HK-2 (cell line): ENCODE data around the gene ALDH1L1.

Experiments used
- DNase-seq: peaks from one replicate; pipeline ENCODE4 v3.0.0-alpha.2; 2018; ENCODE audit not compliant: unreplicated experiment

ALDH1L1 gene

GRCh38 chr3:126154391-126155279 is 25.8 kb downstream of the ALDH1L1 start:
- no peak for DNase-seq

GRCh38 chr3:126153695-126154360 is 26.6 kb downstream of the ALDH1L1 start:
- DNase-seq: no peak

GRCh38 chr3:126152901-126153694 is 27.3 kb downstream of the ALDH1L1 start:
- DNase-seq: no peak

GRCh38 chr3:126152458-126152857 is 27.9 kb downstream of the ALDH1L1 start:
- DNase-seq: no peak

- DNase-seq: no peak
These were observed 28.7 kb downstream of the ALDH1L1 start for GRCh38 chr3:126151562-126152302.

- no peak for DNase-seq
These were observed 30.3 kb downstream of the ALDH1L1 start for GRCh38 chr3:126149960-126150515.

GRCh38 chr3:126149256-126149902 is 31.0 kb downstream of the ALDH1L1 start:
- DNase-seq: no peak

GRCh38 chr3:126147932-126148683 is 32.3 kb downstream of the ALDH1L1 start:
- no peak for DNase-seq

- DNase-seq: no peak
These were observed 33.0 kb downstream of the ALDH1L1 start for GRCh38 chr3:126147147-126147931.

GRCh38 chr3:126146525-126147146 is 33.8 kb downstream of the ALDH1L1 start:
- DNase-seq: no peak

- DNase-seq: no peak
These were observed 34.4 kb downstream of the ALDH1L1 start for GRCh38 chr3:126146034-126146433.

GRCh38 chr3:126142652-126143051 is 37.7 kb downstream of the ALDH1L1 start:
- no peak for DNase-seq

GRCh38 chr3:126137490-126138130 is 42.8 kb downstream of the ALDH1L1 start:
- no peak for DNase-seq

- DNase-seq: no peak
These were observed 43.8 kb downstream of the ALDH1L1 start for GRCh38 chr3:126136428-126137220.

- DNase-seq: no peak
These were observed 44.8 kb downstream of the ALDH1L1 start for GRCh38 chr3:126135406-126136076.

- DNase-seq: no peak
These were observed 45.3 kb downstream of the ALDH1L1 start for GRCh38 chr3:126135071-126135405.
